Adrenal gland (tissue), 12 donors: ENCODE measurements around the gene CTNND2. TPM values are rescaled to one million over a fixed set of nuclear protein-coding genes. Genes with fewer than 3 reads are reported as not detected.

Source experiments
- DNase-seq, 7 donors: peaks; one replicate each; pipeline ENCODE4 v3.0.0-alpha.2; 2019 to 2020
- H3K27ac ChIP-seq, 5 donors: fragments of 200-600 bp; sonication (generic) in 4 of 5; 1 replicate in 3 of 5; 2 replicates in 2 of 5; pipeline versions ENCODE4 v1.5.1 to v1.8.0; 2016 to 2020; ENCODE audit warnings: mild to moderate bottlenecking in 1 of 5
- H3K27me3 ChIP-seq: fragments of 200-600 bp; 2 replicates; pipeline ENCODE4 v1.8.0; 2021
- H3K36me3 ChIP-seq, 2 donors: fragments of 200-600 bp; replicated peaks in 1 of 2; 1 replicate in 1 of 2; 2 replicates in 1 of 2; pipeline versions ENCODE4 v1.5.1 to v1.8.0; 2018 to 2022
- H3K4me1 ChIP-seq, 2 donors: fragments of 200-600 bp; replicated peaks in 1 of 2; 1 replicate in 1 of 2; 2 replicates in 1 of 2; pipeline versions ENCODE4 v1.5.1 to v1.8.0; 2018 to 2021
- H3K4me3 ChIP-seq, 4 donors: fragments of 200-600 bp; sonication (generic) in 3 of 4; one replicate each; pipeline ENCODE4 v1.5.1; 2016 to 2018
- H3K9me3 ChIP-seq, 3 donors: fragments of 200-600 bp; sonication (generic) in 1 of 3; replicated peaks in 1 of 3; 1 replicate in 2 of 3; 2 replicates in 1 of 3; pipeline versions ENCODE4 v1.5.1 to v1.8.0; 2016 to 2021
- CTCF ChIP-seq, 6 experiments: fragments of 450-650 bp in 4 of 6; fragments of 200-600 bp in 2 of 6; sonication (generic) in 1 of 6; IDR thresholded peaks; 1 replicate in 5 of 6; 2 replicates in 1 of 6; pipeline versions ENCODE4 v1.5.1 to v1.8.0; 2016 to 2021; ENCODE audit warnings: antibody characterized with exemption in 6 of 6, mild to moderate bottlenecking in 2 of 6, moderate library complexity in 1 of 6
- POLR2A ChIP-seq, 2 donors: fragments of 450-650 bp; IDR thresholded peaks; one replicate each; pipeline ENCODE4 v1.6.1; 2017; ENCODE audit warnings: antibody characterized with exemption in 2 of 2, mild to moderate bottlenecking in 2 of 2, moderate library complexity in 1 of 2
- WGBS, 4 donors: extraction: QIAGEN DNeasy Blood & Tissue Kit in 2 of 4; methylation state at CpG; one replicate each; pipeline versions ENCODE4 v1.1.5 to v1.1.7; 2013 to 2017; 5-methylcytosine and 5-hydroxymethylcytosine counted together
- intact Hi-C, 2 donors: fragments of 100-400 bp; cut with DNase I; formaldehyde crosslinking; loops; one replicate each; pipeline versions ENCODE4 v1.14.1 to v1.15.0; 2022 to 2023
- polyA plus RNA-seq, 3 donors: library from polyadenylated mRNA; stranded (reverse); fragments of 200-250 nt in 2 of 3; fragments of 350-450 nt in 1 of 3; fragmentation: Illumina TruSeq in 1 of 3; extraction: RNeasy Lipid Tissue Mini Kit (QIAGEN cat#74804) in 1 of 3; gene quantifications; one replicate each; pipeline ENCODE4 v1.2.3, GENCODE V29; 2013 to 2014
- total RNA-seq, 9 donors: library from RNA; depleted of rRNA in 4 of 9; stranded (reverse); fragments of >200 nt in 4 of 9; fragments of 120-200 nt in 1 of 9; fragmentation: NEBNext Ultra II Directional in 1 of 9; extraction: Animal tissue kit (Norgen Biotek cat#: 25700) in 1 of 9; gene quantifications; one replicate each; pipeline versions ENCODE4 v1.1.0 to v1.2.4, GENCODE V29; 2013 to 2023
- donor health status: healthy with polysubstance abuse.
- donor health status: Bipolar disorder and iron deficiency.
- donor health status: DM: yes; HTN: yes; CAD: no.
- donor health status: DM: no; HTN: no; CAD: no.
- donor health status: DM: no; HTN: no; CAD: no.
- donor health status: DM: yes; HTN: yes; CAD: no.

Gene CTNND2
- total and polyA plus RNA-seq, 12 donors: 0.34 to 4.2 (median 1.1) TPM; not detected in 1

- Histone ChIP-seq H3K36me3 (no peaks in the 10 kb centered on the region), H3K4me1 (no peaks in the 10 kb centered on the region), H3K27me3 (no peaks in the 10 kb centered on the region), H3K4me3 (no peak overlapping the region), H3K27ac (no peak overlapping the region), H3K9me3 (no peaks in the 10 kb centered on the region)
- TF ChIP-seq CTCF (IDR thresholded peaks at IDR 0.05) (no peak), POLR2A (IDR thresholded peaks at IDR 0.05) (no peak)
- WGBS, 4 donors: 71 to 81% (median 76%) methylated on average over 7 to 9 of the region's 9 CpGs
- no peak for DNase-seq
- intact Hi-C loops: no loop called here
Measured at GRCh38 chr5:11104651-11105112, 799.6 kb downstream of the CTNND2 start.

GRCh38 chr5:11104210-11104609 is 800.0 kb downstream of the CTNND2 start:
- H3K9me3 ChIP-seq: no peaks in the 10 kb centered on the region
- no peak for DNase-seq
- TF ChIP-seq POLR2A (IDR thresholded peaks at IDR 0.05) (no peak), CTCF (IDR thresholded peaks at IDR 0.05) (no peak)
- H3K27me3 ChIP-seq: no peaks in the 10 kb centered on the region
- H3K27ac ChIP-seq: no peak overlapping the region
- 54 to 77% (median 63%) methylated on average over 1 of the region's 1 CpG for WGBS, 4 donors
- H3K36me3 ChIP-seq: no peaks in the 10 kb centered on the region
- no peak overlapping the region for H3K4me3 ChIP-seq
- H3K4me1 ChIP-seq: no peaks in the 10 kb centered on the region
- intact Hi-C loops: no loop called here

GRCh38 chr5:11084111-11084510 is 820.1 kb downstream of the CTNND2 start:
- Histone ChIP-seq H3K4me1 (no peaks in the 10 kb centered on the region), H3K36me3 (no peaks in the 10 kb centered on the region), H3K9me3 (no peaks in the 10 kb centered on the region), H3K4me3 (no peak overlapping the region), H3K27ac (no peak overlapping the region), H3K27me3 (no peaks in the 10 kb centered on the region)
- TF ChIP-seq CTCF (IDR thresholded peaks at IDR 0.05) (no peak), POLR2A (IDR thresholded peaks at IDR 0.05) (no peak)
- WGBS, 4 donors: 52 to 65% (median 58%) methylated on average over 3 of the region's 3 CpGs
- intact Hi-C loops: no loop called here
- no peak for DNase-seq

- H3K27ac ChIP-seq: no peak overlapping the region
- TF ChIP-seq POLR2A (IDR thresholded peaks at IDR 0.05) (no peak), CTCF (IDR thresholded peaks at IDR 0.05) (no peak)
- 85 to 88% (median 86%) methylated on average over 21 of the region's 21 CpGs for WGBS, 4 donors
- H3K9me3 ChIP-seq: no peaks in the 10 kb centered on the region
- no peaks in the 10 kb centered on the region for H3K36me3 ChIP-seq
- no peaks in the 10 kb centered on the region for H3K27me3 ChIP-seq
- H3K4me3 ChIP-seq: no peak overlapping the region
- DNase-seq: no peak
- no peaks in the 10 kb centered on the region for H3K4me1 ChIP-seq
- intact Hi-C loops: no loop called here
Measured at GRCh38 chr5:11082404-11082945, 821.8 kb downstream of the CTNND2 start.
